Astrocyte (in vitro differentiated cells and primary cell): ENCODE measurements around the gene COL9A3. TPM values are rescaled to one million over a fixed set of nuclear protein-coding genes. Genes with fewer than 3 reads are reported as not detected.

ENCODE experiments used
- DNase-seq: peaks from one replicate; pipeline ENCODE4 v3.0.0-alpha.2; 2010; ENCODE audit warnings: low read depth
- FAIRE-seq: peaks from 2 replicates; lab custom pipeline; 2011; peaks lifted over from hg19 to GRCh38; lab: Jason Lieb, UNC
- H2AFZ ChIP-seq: 2 replicates; pipeline ENCODE4 v1.6.0; 2012; ENCODE audit warnings: low read depth, low read length, inconsistent platforms
- H3K27ac ChIP-seq: 2 replicates; pipeline ENCODE4 v1.5.1; 2011; ENCODE audit warnings: low read depth, low read length, inconsistent platforms
- H3K27me3 ChIP-seq: 2 replicates; pipeline ENCODE4 v1.6.0; 2011; ENCODE audit warnings: low read length, inconsistent platforms; ENCODE audit not compliant: insufficient read depth
- H3K36me3 ChIP-seq: 2 replicates; pipeline ENCODE4 v1.5.1; 2011; ENCODE audit warnings: low read length, inconsistent platforms; ENCODE audit not compliant: insufficient read depth
- H3K4me1 ChIP-seq: 2 replicates; pipeline ENCODE4 v1.5.1; 2011; ENCODE audit warnings: low read length, inconsistent platforms; ENCODE audit not compliant: insufficient read depth
- H3K4me2 ChIP-seq: 2 replicates; pipeline ENCODE4 v1.6.0; 2012; ENCODE audit warnings: low read length, inconsistent platforms
- H3K4me3 ChIP-seq: 2 replicates; pipeline ENCODE4 v1.5.1; 2011; ENCODE audit warnings: low read depth, mild to moderate bottlenecking, low read length, inconsistent platforms; ENCODE audit not compliant: insufficient read depth
- H3K79me2 ChIP-seq: 2 replicates; pipeline ENCODE4 v1.6.0; 2012; ENCODE audit warnings: mild to moderate bottlenecking, low read length, inconsistent platforms; ENCODE audit not compliant: insufficient read depth
- H3K9ac ChIP-seq: 2 replicates; pipeline ENCODE4 v1.6.0; 2012; ENCODE audit warnings: mild to moderate bottlenecking, low read length, inconsistent platforms
- H3K9me3 ChIP-seq: 2 replicates; pipeline ENCODE4 v1.5.1; 2012; ENCODE audit warnings: low read depth, mild to moderate bottlenecking, low read length, inconsistent platforms; ENCODE audit not compliant: insufficient read depth
- H4K20me1 ChIP-seq: 2 replicates; pipeline ENCODE4 v1.6.0; 2012; ENCODE audit warnings: low read length, inconsistent platforms; ENCODE audit not compliant: insufficient read depth
- H3K27ac Mint-ChIP-seq: one replicate; pipeline ENCODE4 v1.8.0; 2021; ENCODE audit warnings: mild to moderate bottlenecking, mixed read lengths; ENCODE audit not compliant: unreplicated experiment
- H3K27me3 Mint-ChIP-seq: one replicate; pipeline ENCODE4 v1.8.0; 2021; ENCODE audit warnings: low read depth, mixed read lengths; ENCODE audit not compliant: unreplicated experiment
- H3K36me3 Mint-ChIP-seq: one replicate; pipeline ENCODE4 v1.8.0; 2021; ENCODE audit warnings: low read depth, mixed read lengths; ENCODE audit not compliant: unreplicated experiment
- H3K4me1 Mint-ChIP-seq: one replicate; pipeline ENCODE4 v1.8.0; 2021; ENCODE audit warnings: low read depth, mixed read lengths; ENCODE audit not compliant: unreplicated experiment
- H3K4me3 Mint-ChIP-seq: one replicate; pipeline ENCODE4 v1.8.0; 2021; ENCODE audit warnings: mild to moderate bottlenecking, moderate library complexity, mixed read lengths; ENCODE audit not compliant: unreplicated experiment
- H3K9me3 Mint-ChIP-seq: one replicate; pipeline ENCODE4 v1.8.0; 2021; ENCODE audit warnings: mild to moderate bottlenecking, mixed read lengths; ENCODE audit not compliant: unreplicated experiment
- EZH2 ChIP-seq: IDR thresholded peaks from 2 replicates; pipeline ENCODE4 v1.6.1; 2012; ENCODE audit warnings: mild to moderate bottlenecking, low read length, inconsistent platforms; ENCODE audit not compliant: insufficient read depth
- total RNA-seq: library from RNA; stranded (reverse); gene quantifications from 2 replicates; pipeline ENCODE4 v1.2.1, GENCODE V29; 2021
- TF ChIP-seq, protein P1 (sequence below): IDR thresholded peaks from 2 replicates; pipeline ENCODE4 v1.5.1; 2011; ENCODE audit warnings: low read depth, mild to moderate bottlenecking, inconsistent platforms, low read length, moderate library complexity; ENCODE audit not compliant: insufficient read depth

The COL9A3 gene
- total RNA-seq, 1 donor from 2014 or later = 43.0 TPM

- H3K4me3 Mint-ChIP-seq = no peak overlapping the region
- no peak overlapping the region for H3K27ac Mint-ChIP-seq
- Histone ChIP-seq H4K20me1 (peaks cover 76% of the 10 kb centered on the region), H3K9ac (peak overlapping the region; percentile 35), H3K36me3 (peaks cover 38% of the 10 kb centered on the region), H3K4me1 (peaks cover 19% of the 10 kb centered on the region), H3K9me3 (no peaks in the 10 kb centered on the region), H3K27ac (peak overlapping the region; percentile 45), H3K79me2 (no peaks in the 10 kb centered on the region), H2AFZ (no peak overlapping the region), H3K4me2 (peak overlapping the region; percentile 53), H3K4me3 (no peak overlapping the region), H3K27me3 (no peaks in the 10 kb centered on the region)
- DNase-seq = no peak
- FAIRE-seq = no peak
- H3K9me3 Mint-ChIP-seq = no peaks in the 10 kb centered on the region
- TF ChIP-seq, protein P1, sequence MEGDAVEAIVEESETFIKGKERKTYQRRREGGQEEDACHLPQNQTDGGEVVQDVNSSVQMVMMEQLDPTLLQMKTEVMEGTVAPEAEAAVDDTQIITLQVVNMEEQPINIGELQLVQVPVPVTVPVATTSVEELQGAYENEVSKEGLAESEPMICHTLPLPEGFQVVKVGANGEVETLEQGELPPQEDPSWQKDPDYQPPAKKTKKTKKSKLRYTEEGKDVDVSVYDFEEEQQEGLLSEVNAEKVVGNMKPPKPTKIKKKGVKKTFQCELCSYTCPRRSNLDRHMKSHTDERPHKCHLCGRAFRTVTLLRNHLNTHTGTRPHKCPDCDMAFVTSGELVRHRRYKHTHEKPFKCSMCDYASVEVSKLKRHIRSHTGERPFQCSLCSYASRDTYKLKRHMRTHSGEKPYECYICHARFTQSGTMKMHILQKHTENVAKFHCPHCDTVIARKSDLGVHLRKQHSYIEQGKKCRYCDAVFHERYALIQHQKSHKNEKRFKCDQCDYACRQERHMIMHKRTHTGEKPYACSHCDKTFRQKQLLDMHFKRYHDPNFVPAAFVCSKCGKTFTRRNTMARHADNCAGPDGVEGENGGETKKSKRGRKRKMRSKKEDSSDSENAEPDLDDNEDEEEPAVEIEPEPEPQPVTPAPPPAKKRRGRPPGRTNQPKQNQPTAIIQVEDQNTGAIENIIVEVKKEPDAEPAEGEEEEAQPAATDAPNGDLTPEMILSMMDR = no peak
- no peak for TF ChIP-seq EZH2
- H3K36me3 Mint-ChIP-seq = peaks cover 21% of the 10 kb centered on the region
- H3K27me3 Mint-ChIP-seq = no peaks in the 10 kb centered on the region
- H3K4me1 Mint-ChIP-seq = peaks cover 26% of the 10 kb centered on the region
Measured at GRCh38 chr20:62888406-62888805, 71.6 kb downstream of the COL9A3 start.

- no peak overlapping the region for H3K27ac ChIP-seq
- no peak overlapping the region for H3K4me3 Mint-ChIP-seq
- H3K4me2 ChIP-seq = no peak overlapping the region
- H3K9me3 ChIP-seq = no peaks in the 10 kb centered on the region
- TF ChIP-seq EZH2 = no peak
- TF ChIP-seq, protein P1 = no peak
- peaks cover 22% of the 10 kb centered on the region for H3K36me3 Mint-ChIP-seq
- no peak overlapping the region for H3K4me3 ChIP-seq
- no peak overlapping the region for H3K9ac ChIP-seq
- no peak overlapping the region for H3K27ac Mint-ChIP-seq
- no peak overlapping the region for H2AFZ ChIP-seq
- no peaks in the 10 kb centered on the region for H3K27me3 Mint-ChIP-seq
- H4K20me1 ChIP-seq = peaks cover 77% of the 10 kb centered on the region
- FAIRE-seq = no peak
- no peaks in the 10 kb centered on the region for H3K9me3 Mint-ChIP-seq
- peaks cover 44% of the 10 kb centered on the region for H3K36me3 ChIP-seq
- H3K4me1 ChIP-seq = peaks cover 19% of the 10 kb centered on the region
- H3K27me3 ChIP-seq = no peaks in the 10 kb centered on the region
- H3K79me2 ChIP-seq = no peaks in the 10 kb centered on the region
- no peak for DNase-seq
- peaks cover 26% of the 10 kb centered on the region for H3K4me1 Mint-ChIP-seq
Measured at GRCh38 chr20:62888910-62889309, 72.1 kb downstream of the COL9A3 start.

- Histone ChIP-seq H4K20me1 (peaks cover 81% of the 10 kb centered on the region), H3K4me1 (peaks cover 19% of the 10 kb centered on the region), H3K9ac (no peak overlapping the region), H3K4me3 (no peak overlapping the region), H3K27me3 (no peaks in the 10 kb centered on the region), H3K27ac (no peak overlapping the region), H3K79me2 (no peaks in the 10 kb centered on the region), H2AFZ (no peak overlapping the region), H3K36me3 (peaks cover 48% of the 10 kb centered on the region), H3K9me3 (no peaks in the 10 kb centered on the region), H3K4me2 (no peak overlapping the region)
- Mint-ChIP-seq H3K36me3 (peaks cover 22% of the 10 kb centered on the region), H3K27ac (no peak overlapping the region), H3K4me1 (peaks cover 26% of the 10 kb centered on the region), H3K27me3 (no peaks in the 10 kb centered on the region), H3K9me3 (no peaks in the 10 kb centered on the region), H3K4me3 (no peak overlapping the region)
- no peak for DNase-seq
- FAIRE-seq = no peak
- TF ChIP-seq, protein P1 = no peak
- TF ChIP-seq EZH2 = no peak
Measured at GRCh38 chr20:62889411-62889810, 72.6 kb downstream of the COL9A3 start.
